Right forelimb (tissue), 1 donor: Measurements from ENCODE around the gene EFHD1.

Experiments used
- DNase-seq: peaks from one replicate; pipeline ENCODE4 v3.0.0-alpha.2; 2018

Gene EFHD1, protein sequence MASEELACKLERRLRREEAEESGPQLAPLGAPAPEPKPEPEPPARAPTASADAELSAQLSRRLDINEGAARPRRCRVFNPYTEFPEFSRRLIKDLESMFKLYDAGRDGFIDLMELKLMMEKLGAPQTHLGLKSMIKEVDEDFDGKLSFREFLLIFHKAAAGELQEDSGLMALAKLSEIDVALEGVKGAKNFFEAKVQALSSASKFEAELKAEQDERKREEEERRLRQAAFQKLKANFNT

DNA sequence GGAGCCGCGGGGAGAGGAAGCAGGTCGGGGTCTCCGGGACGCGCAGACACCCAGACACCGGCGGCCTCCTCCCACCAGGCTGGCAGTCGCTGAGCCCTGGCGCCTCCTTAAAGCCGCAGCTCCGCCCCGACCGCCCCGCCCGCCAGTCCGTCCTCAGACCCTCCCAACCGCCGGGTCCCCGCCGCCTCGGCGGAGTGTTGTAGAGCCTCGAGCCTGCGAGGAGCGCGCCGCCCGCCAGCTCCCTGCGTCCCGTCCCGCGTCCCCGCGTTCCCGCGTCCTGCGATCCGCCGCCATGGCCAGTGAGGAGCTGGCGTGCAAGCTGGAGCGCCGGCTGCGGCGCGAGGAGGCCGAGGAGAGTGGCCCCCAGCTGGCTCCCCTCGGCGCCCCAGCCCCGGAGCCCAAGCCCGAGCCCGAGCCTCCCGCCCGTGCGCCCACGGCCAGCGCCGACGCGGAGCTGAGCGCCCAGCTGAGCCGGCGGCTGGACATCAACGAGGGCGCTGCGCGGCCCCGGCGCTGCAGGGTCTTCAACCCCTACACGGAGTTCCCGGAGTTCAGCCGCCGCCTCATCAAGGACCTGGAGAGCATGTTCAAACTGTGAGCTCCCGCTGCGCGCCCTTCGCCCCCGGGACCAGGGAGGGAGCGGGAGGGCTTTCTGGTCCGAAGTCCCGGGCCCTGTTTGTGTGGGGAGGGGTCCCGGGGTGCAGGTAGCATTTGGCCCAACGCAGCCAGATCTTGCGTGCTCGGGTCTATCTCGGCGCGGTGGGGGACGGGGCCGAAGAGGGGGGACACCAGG is at the start of gene EFHD1:
Gene EFHD1 (plus strand): TSS at position 192 of the 793 bp plus-strand sequence. CDS start 101 bp downstream, at position 293.
- DNase-seq = peak; percentile 87

DNA sequence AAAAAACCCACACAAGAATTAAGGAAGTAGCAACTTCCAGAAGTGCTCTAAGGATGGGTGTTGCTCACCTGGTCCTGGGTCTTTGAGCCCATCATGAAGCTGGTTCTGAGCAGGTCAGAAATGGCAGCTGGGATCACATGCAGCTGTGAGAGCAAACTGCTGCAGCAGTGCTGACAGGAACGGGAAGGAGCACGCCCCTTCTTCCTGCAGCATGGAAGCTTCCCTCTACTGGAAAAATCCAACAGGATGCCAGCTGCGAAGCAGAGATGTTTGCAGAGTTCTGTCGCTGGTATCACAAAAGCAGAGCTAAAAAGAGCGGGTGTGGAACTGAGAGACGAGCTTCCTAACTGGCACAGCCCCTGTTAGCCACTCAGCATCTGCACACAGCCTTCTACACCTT is 49.2 kb upstream of the EFHD1 start:
- no peak for DNase-seq

DNA sequence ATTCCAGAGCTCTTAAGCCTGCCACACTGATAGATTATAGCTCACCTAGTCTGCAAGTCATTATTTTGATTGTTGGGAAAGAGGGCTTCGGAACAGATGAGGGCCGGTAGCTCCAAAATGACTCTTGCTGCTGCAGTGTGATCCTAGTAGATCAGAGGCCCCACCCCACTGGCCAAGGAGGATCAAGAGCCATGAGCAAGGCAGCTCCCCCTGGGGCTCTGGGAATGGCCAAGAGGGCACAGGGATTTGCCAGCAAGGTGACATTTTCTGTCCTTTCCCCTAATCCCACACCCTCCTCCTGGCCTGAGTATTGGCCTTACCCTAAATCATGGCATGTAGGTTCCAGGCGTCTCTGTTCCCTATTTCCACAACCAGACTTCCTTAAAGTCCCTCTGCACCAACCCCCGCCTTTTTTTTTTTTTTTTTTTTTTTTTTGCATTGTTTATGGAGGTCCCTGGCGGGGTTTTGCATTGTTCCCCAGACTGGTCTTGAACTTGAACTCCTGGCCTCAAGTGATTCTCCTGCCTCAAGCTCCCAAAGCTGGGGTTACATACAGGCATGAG is 46.4 kb upstream of the EFHD1 start:
- no peak for DNase-seq

DNA sequence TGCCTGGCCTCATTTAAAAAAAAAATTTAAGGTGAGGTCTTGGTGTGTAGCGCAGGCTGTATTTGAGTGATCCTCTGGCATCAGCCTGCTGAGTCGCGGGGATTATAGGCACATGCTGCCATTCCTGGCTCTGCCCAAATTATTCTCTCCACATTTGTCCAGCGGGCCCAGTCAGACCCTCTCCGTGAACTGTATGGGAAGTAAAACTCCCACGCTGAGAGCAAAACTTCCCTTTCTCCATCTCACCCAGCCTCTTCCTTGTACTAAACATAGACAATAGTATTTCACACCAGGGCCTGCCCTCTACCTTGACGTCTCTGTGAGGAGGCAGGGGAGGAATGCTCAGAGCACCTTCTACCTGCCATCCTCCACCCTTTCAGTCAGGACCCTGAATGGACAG is 45.9 kb upstream of the EFHD1 start:
- no peak for DNase-seq

DNA sequence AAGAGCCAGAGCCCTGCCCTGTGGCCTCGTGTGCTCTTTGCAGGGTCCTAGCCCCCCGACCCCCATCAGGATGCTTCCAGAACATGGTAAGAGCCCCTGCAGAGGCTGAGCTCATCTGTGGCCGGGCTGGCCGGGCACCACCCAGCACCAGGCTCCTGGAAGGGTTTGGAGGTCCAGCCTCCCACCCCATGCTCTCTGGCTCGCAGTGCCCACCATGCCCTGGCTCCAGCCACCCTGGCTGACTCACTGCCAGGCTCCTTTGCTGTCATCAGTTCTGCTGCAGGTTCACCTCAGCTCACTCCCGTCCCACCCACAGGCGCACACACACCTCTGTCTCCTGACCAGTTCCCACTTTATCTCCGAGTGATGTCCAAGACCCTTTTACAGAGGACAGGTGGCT is 45.4 kb upstream of the EFHD1 start:
- DNase-seq = no peak

DNA sequence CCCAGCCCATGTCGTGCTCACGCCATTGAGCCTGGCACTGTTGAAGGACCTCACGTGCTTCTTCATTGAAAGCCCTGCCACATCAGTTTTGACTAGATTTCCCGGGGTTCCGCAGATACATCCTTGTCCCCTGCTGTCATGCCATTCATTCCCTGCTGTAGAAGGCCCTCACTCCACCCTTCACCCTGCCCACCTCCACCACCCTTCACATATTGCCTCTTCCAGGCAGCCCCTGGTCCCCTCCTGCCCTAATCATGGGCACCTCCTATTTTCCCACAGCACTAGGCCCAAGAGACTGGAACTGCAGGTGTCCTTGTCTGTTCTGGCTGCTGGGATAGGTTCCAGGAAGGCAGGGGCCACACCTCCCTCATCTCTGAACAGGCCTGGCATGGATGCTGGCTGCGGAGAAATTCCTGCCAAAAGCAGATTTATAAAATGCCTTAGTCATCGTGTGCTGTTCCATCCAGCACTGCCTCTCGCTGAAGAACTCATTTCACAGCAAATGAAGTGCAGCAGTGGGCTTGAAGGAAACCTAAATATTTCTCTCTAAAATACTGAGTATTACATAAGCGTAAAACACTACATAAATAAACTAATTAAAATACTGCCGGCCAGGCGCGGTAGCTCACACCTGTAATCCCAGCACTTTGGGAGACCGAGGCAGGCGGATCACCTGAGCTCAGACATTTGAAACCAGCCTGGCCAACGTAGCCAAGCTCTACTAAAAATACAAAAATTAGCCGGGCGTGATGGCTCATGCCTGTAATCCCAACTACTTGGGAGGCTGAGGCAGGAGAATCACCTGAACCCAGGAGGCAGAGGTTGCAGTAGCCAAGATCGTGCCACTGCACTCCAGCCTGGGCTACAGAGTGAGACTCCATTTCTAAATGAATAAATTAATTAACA is 44.5 kb upstream of the EFHD1 start:
- DNase-seq = peak; percentile 75

DNA sequence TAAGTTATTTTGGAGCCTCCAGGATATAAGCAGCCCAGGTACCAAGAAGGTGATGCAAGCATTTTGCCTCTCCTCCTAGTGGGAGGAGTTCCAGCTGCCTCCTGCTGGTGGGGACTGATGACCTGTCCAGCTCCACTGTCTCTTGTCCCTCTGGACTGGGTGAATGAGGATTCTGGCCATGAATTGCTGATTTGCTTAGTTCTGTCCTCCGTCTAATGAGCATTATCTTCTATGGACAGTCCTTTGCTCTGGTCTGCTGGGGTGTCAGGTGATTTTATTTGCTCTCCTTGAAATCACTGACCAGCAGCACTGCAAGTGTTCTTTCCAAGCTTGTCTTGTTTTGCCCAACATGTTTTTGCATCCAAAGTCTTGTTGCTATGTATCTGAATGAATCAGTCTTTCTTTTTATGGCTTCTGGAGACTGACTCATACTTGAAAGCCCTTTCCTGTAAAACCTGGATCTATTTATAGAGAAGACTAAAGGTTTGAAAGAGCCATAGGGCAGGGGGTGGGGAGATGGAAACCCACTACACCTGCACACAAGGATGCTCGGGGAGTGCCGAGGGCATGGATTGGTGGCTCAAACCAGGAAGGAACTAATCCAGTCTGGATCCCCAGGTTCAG is 40.5 kb upstream of the EFHD1 start:
- DNase-seq = no peak

DNA sequence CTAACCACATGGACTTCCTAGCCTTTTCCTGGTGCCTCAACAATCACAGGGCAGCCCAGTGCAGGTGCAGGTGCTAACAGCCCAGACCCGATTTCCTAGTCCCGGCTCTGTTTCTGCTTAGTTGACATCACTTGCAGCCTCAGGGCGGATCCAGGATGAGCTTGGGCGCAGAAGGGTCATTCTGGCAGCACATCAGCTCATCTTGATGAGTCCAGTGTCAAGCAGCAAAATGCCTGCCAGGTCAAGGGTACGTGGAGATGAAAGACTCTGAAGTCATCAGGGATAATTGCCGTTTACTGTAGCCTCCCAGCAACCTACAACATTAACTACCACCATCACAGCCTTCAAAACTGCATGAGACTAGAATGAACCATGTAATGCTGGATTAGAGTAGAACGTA is 39.4 kb upstream of the EFHD1 start:
- DNase-seq = no peak

DNA sequence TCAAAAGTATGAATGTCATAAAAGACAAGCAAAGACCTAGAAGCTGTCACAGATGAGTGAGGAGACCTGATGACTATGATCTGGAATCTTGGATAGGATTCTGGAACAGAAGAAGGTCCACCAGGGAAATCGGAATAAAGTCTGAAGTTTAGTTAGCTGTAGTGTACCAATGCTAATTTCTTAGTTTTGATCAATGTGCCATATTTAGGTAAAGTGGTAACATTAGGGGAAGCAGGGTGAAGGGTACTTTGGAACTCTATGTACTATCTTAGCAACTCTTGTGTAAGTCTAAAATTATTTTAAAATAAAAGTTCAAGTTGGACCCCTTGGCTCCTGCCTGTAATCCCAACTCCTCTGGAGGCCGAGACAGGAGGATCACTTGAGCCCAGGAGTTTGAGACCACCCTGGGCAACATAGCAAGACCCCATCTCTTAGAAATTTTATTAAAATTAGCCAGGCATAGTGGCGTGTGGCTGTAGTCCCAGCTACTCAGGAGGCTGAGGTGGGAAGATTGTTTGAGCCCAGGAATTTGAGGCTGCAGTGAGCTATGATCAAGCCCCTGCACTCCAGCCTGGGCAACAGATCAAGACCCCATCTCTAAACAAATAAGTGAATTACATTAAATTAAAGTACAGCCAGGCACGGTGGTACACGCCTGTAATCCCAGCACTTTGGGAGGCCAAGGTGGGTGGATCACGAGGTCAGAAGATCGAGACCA is 35.9 kb upstream of the EFHD1 start:
- DNase-seq = no peak

DNA sequence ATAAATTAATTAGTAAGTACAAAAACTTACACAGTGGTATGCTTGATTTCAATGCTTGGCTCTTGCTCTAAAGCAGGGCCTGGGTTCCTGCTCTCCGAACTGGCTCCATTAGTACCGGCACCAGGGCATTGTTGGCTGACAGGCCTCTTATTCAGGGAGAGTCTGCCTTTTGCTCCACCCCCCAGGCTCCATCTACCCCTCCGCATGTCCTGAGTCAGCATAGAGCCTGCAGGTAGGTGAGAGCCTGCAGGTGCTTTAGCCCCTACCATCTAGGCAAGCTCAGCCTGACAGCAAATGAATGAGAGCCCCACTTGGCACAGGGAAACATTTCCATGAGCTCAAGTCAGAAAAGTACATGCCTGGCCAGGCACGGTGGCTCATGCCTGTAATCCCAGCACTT is 35.1 kb upstream of the EFHD1 start:
- no peak for DNase-seq

DNA sequence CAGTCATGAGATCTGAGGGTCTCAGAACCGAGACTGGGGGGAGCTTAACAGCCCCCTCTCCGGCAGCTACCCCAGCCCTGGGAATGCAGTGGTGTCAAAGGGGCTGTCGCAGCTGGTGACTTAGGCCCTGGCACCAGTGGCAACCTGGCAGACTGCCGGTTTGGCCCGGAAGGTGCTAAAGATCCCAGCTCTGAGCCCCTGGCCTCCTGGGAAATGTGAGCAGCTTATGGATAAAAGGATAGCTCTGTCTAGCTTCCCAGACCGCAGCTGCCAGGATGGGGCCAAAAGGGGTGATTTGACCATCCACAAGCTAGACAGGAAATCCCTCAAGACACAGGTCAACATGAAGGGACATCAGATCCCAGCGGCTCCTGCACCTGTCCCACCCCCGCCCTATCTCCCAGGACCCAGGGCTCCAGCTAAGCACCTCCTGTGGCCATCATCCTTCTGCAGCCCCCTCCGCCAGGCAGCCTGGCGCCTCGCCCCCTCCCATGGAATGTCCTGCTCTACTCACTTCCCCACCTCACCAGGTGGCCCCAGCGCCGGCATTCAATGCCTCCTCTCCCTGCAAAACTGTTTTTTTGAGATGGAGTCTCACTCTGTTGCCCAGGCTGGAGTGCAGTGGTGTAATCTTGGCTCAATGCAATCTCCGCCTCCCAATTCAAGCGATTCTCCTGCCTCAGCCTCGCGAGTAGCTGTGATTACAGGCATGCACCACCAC is 33.2 kb upstream of the EFHD1 start:
- DNase-seq = no peak

DNA sequence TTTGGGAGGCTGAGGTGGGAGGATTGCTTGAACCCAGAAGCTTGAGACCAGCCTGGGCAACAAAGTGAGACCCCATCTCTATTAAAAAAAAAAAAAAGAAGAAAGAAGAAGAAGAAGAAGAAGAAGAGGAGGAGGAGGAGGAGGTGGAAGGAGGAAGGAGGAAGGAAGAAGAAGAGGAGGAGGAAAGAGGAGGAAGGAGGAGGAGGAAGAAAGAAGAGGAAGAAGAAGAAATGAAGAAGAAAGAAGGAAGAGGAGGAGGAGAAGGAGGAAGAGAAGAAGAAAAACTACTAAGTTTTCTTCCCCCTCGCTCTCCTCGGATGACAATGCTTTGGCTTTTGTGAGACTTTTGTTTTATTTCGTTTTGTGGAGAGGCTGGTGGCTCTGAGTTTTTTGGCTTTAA is 30.1 kb upstream of the EFHD1 start:
- DNase-seq = no peak

DNA sequence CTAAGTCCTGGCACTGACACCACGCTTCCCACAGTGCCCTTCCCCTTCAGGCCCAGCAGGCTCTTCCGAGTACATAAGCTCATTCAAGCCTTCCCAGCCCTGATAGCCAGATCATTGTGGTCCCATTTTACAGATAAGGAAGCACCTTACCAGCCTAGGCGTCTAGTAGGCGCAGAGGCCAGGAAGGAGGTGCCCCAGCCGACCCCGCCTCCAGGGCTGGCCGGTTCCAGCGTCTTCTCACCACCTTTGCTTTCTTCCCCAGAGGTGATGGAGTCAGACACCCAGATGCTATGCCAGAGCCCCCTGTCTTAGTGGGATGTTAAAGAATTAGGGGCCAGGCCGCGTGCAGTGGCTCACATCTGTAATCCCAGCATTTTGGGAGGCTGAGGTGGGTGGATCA is 28.9 kb upstream of the EFHD1 start:
- DNase-seq = no peak

DNA sequence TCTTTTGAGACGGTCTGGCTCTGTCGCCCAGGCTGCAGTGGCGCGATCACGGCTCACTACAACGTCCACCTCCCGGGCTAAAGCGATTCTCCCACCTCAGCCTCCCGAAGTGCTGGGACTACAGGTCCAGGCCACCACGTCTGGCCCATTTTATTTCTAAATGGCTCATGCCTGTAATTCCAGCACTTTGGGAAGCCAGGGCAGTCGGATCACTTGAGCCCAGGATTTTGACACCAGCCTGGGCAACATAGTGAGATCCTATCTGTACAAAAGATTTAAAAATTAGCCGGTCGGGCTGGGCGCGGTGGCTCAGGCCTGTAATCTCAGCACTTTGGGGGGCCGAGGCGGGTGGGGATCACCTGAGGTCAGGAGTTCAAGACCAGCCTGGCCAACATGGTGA is 26.4 kb upstream of the EFHD1 start:
- DNase-seq = no peak

DNA sequence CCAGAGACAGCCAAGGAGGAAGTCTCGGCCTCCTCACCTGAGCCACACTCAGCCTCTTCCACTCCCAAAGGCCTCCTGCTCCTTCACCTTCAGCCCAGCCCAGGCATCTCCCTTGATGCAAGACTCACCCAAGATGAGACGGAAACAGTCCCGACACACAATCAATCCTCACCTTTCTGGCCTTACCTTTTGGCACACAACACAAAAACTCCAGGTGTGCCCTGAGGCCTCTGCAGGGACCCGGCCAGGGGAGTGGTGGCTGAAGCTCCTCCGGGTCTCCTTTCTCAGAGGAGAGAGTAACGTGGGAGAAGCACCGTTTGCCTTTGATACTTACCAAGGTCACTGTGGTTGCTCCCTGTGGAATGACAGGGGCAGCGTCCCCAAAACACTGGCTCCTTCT is 23.8 kb upstream of the EFHD1 start:
- DNase-seq = no peak

DNA sequence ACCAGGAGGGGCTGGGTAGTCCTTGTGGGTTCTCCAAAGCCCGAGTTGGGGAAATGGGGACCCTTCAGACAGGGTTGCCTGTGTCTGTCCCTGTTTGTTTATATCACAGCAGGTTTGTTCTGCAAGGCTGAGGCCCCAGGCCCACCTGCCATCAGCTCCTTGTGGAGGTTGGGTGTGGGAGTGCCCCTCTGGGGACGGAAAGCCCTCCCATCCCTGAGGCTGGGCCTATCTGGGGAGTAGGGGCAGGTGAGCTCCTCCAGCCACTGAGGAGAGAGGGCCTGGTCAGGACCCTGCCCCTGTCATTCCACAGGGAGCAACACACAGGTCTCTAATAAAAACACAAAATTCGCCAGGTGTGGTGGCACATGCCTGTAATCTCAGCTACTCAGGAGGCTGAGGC is 23.3 kb upstream of the EFHD1 start:
- no peak for DNase-seq

DNA sequence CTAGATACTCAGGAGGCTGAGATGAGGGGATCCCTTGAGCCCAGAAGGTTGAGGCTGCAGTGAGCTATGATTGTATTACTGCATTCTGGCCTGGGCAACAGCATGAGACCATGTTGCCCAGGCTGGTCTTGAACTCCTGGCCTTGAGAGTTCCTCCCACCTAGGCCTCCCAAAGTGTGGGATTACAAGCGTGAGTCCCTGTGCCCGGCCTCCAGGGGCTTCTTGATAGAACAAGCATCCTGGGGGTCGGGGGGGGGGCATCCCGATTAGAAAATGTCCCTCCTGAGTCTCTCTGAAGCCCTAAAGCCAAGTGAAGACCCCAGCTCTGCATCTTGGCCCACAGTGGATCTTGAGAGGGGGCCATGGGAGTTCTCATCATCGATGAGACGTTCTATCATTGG is 22.3 kb upstream of the EFHD1 start:
- no peak for DNase-seq

DNA sequence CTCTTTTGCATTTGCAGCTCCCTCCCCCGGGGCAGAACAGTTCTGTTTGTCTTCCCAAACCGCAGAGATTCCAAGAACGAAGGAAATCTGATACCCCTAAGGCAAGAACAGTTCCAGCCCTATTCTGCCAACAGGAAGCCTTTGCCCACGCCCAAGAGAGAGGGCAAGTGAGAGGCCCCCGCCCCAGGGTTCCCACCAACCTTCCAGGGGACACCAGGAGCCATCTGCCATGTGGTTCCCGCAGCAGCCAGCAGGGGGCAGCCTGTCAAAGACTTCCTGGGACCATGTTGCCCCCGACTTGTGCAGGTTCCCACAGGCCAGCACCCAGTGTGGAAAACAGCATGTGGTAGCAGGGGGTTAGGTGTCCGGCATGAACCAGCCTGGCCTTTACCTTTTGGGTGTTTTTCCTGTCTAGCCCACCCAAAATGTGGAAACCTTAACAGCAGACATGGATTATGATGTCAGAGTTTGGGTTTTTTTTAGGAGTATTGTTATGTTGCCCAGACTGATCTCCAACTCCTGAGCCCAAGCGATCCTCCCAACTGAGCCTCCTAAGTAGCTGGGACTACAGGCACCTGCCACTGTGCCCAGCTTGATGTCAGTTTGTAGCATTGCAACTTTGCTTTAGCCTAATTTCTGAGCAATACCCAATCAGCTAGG is 21.7 kb upstream of the EFHD1 start:
- DNase-seq = peak; percentile 60

DNA sequence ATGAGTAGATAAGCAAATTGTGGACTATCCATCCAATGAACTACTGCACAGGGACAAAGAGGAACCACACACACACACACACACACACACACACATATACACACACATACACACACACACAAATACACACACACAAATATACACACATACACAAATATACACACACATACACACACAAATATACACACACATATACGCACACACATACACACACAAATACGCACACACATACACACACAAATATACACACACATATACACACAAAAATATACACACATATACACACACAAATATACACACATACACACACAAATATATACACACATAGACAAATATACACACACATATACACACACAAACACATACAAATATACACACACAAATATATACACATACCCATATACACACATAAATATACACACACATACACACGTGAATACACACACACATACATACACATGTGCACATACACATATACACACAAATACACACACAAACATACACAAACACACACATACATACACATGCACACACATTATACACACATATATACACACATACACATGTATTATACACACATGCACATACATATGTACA is 19.8 kb upstream of the EFHD1 start:
- DNase-seq = no peak

DNA sequence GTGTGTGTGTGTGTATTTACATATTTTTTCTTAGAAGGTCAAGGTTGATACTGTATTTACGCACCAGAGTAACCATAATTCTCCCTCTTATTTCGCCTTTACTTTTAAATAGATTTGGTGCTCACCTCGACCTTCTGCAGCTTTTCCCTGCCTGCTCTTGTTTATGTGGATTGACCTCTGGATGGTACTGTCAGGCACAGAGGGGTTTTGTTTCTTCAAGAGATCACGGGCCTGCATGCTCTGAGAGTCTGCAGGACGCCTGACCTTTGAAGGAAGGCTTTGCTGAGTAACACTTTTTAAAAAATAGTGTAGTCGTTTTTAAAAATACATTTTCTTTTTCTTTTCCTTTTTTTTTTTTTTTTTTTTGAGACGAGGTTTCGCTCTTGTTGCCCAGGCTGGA is 18.1 kb upstream of the EFHD1 start:
- no peak for DNase-seq
